ENCODE results near the gene DDC.
"Not testable (repeated sequence)": the region's sequence is repeated elsewhere in the genome, so short reads cannot be mapped to it uniquely, and the experiment has no call there.

Gene DDC

GRCh38 chr7:50554431-50555322, 10.5 kb downstream of the DDC start:
- DNase-seq, result no peak

- no peak for DNase-seq
Observed at GRCh38 chr7:50553973-50554372, 11.2 kb downstream of the DDC start.

- peak; percentile 29 for DNase-seq
Observed at GRCh38 chr7:50552921-50553320, 12.3 kb downstream of the DDC start.

GRCh38 chr7:50552139-50552538, 13.1 kb downstream of the DDC start:
- DNase-seq, result no peak

GRCh38 chr7:50545613-50546012, 19.6 kb downstream of the DDC start:
- not testable (repeated sequence) for DNase-seq

- DNase-seq, result no peak
Observed at GRCh38 chr7:50544992-50545391, 20.2 kb downstream of the DDC start.

- DNase-seq, result no peak
Observed at GRCh38 chr7:50543776-50544442, 21.3 kb downstream of the DDC start.

- no peak for DNase-seq
Observed at GRCh38 chr7:50542132-50542531, 23.1 kb downstream of the DDC start.

- DNase-seq, result no peak
Observed at GRCh38 chr7:50540785-50541579, 24.2 kb downstream of the DDC start.

- no peak for DNase-seq
Observed at GRCh38 chr7:50539725-50540124, 25.5 kb downstream of the DDC start.

- DNase-seq, result no peak
Observed at GRCh38 chr7:50538478-50538877, 26.7 kb downstream of the DDC start.

- no peak for DNase-seq
Observed at GRCh38 chr7:50537417-50537816, 27.8 kb downstream of the DDC start.

- DNase-seq, result peak; percentile 1
Observed at GRCh38 chr7:50535291-50535711, 29.9 kb downstream of the DDC start.

GRCh38 chr7:50534690-50535290, 30.4 kb downstream of the DDC start:
- DNase-seq, result peak; percentile 93

- no peak for DNase-seq
Observed at GRCh38 chr7:50533866-50534265, 31.3 kb downstream of the DDC start.

GRCh38 chr7:50531928-50532327, 33.3 kb downstream of the DDC start:
- no peak for DNase-seq

- peak; percentile 71 for DNase-seq
Observed at GRCh38 chr7:50531401-50531911, 33.7 kb downstream of the DDC start.

- DNase-seq, result no peak
Observed at GRCh38 chr7:50530766-50531165, 34.4 kb downstream of the DDC start.

GRCh38 chr7:50529093-50529862, 35.9 kb downstream of the DDC start:
- DNase-seq, result no peak

GRCh38 chr7:50528266-50529092, 36.7 kb downstream of the DDC start:
- DNase-seq, result no peak

- DNase-seq, result not testable (repeated sequence)
Observed at GRCh38 chr7:50519350-50519749, 45.9 kb downstream of the DDC start.

All from kidney glomerular epithelial cell (primary cell).